HG03439 (cell line): ENCODE results near the gene NFKBIA.
"Not testable (repeated sequence)": the region's sequence is repeated elsewhere in the genome, so short reads cannot be mapped to it uniquely, and the experiment has no call there.

Experiments used
- ATAC-seq: cut with Tn5 transposase; IDR thresholded peaks from one replicate; pipeline ENCODE4 v1.9.1; 2021; ENCODE audit warnings: mild to moderate bottlenecking, moderate library complexity; ENCODE audit not compliant: unreplicated experiment

Gene NFKBIA

DNA sequence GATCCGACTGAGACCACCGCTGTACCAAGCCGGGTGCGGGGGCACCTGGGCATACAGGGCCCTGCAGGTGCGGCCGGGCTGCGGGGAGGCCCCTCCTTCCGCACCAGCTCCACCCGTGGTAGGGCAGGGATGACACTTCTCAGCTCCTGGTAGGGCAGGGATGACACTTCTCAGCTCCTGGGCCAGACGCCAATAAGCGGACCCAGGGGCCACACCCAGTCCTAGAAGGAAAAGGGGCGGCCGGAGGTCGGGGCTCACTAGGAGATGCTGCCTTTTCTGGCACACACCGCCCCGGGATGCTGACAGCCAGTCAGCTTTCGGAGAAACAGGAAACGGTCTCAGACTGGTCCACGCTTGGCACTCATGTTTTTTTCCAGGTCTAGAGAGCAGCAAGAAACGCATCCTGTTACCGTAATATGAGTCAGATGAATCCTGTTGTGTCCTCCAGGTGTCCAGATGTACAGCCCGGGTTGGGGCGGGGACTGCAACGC lies 34.8 kb downstream of the NFKBIA start:
- ATAC-seq: no peak

DNA sequence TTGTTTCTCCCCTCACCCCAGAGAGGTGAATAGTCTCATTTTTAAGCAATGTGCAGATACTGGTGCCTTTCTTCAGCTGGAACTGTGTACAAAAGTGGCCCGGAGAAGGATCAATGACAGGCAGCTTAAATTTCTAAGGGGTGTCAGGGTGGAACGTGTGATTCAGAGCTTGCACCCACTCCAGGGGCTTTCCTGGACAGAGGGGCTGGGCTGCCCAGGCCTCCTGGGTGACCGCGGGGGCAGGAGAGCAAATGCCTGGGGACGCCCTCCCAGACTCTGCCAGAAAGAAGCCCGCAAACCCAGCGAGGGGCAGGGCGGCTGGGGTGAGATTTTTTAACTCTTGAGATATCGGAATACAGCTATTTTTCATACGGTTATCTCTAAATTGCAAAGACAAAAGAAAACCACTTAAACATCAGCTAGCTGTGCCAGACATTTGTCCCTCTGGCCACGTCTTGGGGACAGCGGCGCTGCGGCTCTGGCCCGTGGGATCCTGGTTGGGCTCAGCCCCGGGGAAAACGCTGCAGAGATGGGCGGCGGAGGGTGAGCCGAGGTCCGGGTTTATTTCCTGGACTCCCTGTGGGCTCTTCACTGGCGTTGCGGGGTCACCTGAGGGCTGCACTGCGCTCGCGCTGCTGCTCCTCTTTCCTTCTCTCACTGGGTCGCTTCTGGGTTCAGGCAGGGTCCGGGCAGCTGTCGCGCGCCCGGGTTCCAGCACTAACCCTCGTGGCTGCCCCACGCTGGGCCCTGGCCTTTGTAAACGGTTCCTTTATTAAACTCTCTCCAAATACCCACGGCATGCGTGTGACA lies 35.8 kb downstream of the NFKBIA start:
- no peak for ATAC-seq

DNA sequence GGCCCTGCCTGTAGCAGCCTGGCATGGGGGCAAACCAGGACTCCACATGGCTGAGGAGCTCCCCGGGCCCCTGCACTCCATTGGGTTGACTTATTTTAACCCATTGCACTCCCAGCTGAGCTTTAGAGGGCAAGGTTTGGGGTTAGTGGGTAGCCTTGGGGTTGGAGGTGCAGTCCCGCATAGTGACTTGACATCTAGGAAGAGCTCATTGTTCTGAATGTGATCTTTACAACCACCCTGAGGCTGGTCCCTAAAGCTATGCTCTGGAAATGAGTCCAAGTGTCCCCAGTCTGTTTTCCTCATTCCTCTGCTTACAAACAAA lies 36.4 kb downstream of the NFKBIA start:
- no peak for ATAC-seq

DNA sequence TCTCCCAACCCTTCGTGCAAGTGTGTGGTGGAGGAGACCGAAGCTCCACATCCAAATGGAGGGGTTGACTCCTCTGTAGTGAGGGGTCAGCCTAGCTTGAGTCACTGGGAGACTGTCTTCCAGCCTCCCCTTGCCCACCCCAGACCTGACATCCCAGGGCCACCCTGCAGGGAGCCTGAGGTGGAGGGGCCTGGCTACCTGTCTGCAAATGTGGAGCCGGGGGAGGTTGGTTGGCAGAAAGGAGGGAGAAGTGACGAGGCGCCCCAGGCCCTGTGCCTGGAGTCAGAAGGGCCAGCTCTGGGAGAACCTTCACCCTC lies 37.5 kb downstream of the NFKBIA start:
- ATAC-seq: no peak

DNA sequence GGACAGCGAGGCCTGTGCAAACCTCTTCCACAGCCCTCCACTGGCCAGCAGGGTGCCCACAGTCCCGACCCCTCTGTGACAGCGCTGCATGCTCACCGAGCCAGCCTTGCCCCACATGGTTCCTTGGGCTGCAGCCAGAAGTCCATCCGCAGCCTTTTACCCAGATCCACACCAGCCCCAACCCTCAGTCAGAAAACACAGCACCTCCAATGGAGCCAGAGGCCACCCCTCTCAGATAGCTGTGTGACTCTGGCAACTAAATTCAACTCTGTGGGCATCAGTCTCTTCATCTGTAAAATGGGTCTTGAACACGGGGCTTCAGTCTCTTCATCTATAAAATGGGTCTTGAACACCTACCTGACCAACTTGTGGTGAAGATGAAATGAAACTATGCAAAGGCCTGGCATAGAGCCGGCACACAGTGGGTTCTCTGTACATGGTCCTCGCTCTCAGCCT lies 38.0 kb downstream of the NFKBIA start:
- ATAC-seq: no peak

DNA sequence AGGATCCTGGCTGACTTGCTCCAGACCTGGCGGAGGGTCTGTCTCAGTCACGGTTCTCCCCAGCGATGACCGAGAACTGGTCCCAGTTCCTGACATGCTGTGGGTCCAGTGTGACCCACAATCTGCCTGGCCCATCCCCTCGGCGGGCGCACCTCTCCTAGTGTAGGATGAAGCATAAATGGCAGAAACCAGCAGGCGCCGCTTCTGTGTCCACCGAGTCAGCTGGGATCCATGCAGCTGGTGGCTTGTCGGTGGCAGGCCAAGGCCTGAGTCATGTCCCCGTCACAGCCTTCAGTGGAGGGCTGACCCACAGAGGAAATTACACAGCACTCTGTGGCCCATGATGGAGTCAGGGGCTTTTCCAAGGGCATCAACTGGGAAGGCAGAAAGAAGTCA lies 38.5 kb downstream of the NFKBIA start:
- ATAC-seq: no peak

DNA sequence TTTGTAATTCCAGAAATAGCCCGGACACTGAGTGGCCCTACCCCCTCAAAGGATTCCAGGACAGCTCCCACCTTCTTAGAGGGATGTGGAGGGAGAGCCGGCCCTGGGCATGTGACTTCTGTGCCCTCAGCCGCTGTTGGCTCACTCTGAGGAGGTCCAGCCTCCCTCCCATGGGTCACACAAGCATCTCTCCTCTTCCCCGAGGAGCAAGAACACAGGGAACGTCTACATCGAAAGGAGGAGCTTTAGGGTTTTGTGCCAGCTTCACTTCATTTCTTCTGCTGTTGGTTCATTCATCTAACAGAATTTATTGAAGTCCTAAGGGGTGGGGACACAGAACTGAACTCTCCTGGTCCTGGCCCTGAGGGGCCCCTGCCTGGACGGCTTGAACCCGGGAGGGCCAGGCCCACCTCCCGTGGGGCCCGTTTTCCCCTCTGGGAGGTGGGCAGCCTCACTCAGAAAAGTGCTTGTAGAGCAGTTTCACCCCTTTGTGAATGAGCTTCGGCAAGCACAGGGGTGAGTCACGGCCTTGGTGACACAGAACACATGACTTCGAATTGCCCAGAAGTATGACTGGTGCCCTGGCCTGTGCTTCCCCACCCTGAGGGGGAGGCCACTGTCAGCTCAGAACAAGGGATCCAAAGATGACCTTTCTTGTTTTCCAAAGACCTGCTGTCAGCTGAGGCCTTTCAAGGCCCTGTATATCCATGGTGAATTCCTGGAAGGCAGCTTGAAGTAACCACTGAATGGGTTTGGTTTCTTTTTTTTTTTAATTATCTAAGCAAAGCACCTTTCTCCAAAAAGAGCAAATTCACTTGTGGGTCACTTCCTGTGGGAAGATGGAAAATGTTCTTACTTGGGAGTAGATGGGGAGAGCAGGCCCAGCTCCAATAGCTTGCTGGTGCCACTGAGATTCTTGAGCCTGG lies 39.2 kb downstream of the NFKBIA start:
- no peak for ATAC-seq

DNA sequence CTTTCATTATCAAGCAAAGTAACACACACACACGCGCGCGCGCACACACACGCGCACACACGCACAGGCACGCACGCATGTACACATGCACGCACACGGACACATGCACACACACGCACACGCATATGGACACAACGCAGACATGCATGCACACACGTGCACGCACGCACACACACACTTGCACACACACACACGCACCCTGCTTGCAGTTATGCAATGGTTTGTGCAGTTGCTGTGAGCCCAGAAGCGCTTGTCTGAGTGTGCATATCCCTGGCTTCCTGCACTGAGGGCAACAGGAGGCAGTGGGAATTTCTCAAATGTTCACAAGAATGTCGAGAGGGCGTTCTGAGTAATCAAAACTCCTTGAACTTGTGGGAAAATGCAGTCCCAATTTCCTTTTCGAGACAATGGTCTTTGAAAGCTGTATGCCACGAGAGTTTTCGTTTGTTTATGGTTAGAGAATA lies 41.6 kb downstream of the NFKBIA start:
- no peak for ATAC-seq

DNA sequence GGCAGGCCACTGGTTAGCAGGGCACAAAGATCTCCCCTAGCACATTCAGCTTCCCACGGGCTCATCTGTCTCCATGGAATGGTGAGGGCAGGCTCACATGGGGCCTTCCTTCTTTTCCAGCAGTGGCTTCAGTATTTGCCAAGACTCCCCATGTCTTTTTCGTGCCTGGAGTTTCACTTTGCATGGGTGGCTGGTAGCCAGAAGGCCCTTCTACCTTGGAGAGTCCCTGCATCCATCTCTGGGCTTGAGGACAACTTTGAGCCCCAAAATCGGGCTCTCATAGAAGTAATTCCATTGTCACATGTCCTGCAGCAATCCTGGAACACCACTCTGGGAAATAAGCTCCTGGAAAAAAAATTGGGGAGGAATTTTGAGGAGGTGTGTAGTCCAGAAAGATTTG lies 42.1 kb downstream of the NFKBIA start:
- no peak for ATAC-seq

DNA sequence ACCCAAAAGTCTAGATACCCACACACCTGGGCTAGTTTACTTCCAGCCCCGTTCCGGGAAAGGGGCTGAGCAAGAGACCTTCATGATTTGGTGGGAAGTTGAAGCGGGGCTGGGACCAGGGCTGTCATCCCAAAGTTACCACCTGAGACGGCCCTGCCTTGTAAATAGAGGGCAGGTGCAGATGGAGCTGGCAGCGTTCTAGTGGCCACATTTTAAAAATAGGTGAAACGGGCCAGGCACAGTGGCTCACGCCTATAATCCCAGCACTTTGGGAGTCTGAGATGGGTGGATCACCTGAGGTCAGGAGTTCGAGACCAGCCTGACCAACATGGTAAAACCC lies 43.4 kb downstream of the NFKBIA start:
- no peak for ATAC-seq

DNA sequence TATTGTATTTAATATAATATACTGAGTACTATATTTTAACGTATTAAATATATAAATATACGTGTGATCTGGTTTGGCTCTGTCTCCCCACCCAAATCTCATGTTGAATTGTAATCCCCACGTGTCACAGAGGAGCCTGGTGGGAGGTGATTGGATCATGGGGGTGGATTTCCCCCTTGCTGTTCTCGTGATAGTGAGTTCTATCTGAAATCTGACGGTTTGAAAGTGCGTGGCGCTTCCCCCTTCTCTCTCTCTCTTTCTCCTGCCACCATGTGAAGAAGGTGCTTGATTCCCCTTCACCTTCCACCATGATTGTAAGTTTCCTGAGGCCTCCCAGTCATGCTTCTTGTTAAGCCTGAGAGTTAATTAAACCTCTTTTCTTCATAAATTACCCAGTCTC lies 44.9 kb downstream of the NFKBIA start:
- ATAC-seq: not testable (repeated sequence)

DNA sequence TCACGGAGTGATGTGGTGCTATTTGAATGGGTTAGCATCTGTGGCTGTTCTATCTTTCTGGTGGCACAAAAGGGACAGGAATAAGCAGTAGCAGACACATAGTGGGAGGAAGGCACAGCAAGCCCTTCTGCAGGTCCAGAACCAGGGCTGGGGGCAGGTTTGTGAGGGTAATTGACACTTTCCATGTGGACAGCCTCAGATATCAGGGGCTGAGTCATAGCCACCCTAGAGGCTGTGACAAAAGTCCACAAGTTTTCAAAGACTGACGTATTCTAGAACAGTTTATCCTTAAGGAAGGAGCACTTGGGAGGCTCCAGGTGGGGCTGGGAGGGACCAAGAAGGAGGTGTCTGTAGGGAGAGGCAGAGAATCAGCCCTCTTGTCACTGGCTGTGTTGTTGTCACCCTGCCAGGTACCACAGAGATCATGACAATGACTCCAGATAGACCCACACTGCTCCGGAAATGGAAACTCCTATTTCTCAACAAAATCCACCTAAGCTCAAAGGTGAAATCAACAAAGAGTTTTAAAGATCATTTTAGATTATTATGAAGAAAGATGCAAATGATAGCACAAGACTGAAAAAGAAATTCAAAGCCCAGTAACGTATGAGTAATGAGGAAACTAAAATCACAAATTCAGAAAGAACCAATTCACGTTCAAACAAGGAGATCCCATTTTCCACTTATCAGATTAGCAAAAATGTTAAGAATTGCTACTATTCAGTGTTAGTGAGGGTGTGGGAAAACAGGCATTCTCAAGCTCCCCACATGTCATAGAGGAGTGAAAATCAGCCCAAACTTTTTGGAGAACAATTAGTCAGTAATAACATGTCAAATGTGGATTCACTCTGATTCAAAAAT lies 48.3 kb downstream of the NFKBIA start:
- peak; percentile 41 for ATAC-seq

DNA sequence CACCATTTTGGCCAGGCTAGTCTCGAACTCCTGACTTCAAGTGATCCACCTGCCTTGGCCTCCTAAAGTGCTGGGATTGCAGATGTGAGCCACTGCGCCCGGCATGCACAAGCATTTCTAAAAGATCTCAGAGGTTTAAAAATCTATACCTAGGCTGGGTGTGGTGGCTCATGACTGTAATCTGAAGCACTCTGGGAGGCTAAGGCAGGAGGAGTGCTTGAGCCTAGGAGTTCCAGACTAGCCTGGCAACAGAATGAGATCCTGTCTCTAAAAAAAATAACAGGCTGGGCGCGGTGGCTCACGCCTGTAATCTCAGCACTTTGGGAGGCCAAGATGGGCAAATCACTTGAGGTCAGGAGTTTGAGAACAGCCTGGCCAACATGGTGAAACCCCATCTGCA lies 49.3 kb downstream of the NFKBIA start:
- not testable (repeated sequence) for ATAC-seq

DNA sequence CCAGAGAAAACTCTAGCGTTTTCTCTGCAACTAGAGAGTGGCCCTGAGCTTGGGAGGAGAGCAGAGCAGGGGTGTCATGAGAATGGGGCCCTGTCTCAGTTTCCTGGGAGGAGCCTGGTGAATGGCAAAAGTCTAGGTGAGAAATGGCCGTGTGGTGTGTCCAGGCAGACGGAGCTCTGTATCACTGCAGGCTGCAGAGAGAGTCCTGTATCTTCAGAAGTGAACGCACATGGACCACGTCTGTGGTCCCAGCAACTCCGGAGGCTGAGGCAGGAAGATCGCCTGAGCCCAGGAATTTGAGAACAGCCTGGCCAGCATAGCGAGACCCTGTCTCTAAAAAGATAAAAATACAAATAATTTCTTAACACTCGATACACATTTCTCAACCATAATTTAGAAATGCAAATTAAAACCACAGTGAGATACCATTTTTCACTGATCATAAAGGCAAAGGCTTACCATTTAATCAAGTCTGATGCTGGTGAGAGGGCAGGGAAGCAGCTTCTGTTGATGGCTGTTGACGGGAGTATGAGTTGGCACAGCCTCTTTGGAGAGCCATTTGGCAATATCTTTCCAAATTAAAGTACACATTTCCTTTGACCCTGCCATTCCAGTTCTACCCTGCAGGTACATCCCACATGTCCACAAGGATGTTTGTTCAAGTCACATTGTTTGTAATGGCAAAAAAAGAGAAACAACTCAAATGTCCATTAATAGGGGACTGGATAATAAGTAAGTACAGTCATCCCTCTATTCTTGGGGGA lies 51.0 kb downstream of the NFKBIA start:
- no peak for ATAC-seq

DNA sequence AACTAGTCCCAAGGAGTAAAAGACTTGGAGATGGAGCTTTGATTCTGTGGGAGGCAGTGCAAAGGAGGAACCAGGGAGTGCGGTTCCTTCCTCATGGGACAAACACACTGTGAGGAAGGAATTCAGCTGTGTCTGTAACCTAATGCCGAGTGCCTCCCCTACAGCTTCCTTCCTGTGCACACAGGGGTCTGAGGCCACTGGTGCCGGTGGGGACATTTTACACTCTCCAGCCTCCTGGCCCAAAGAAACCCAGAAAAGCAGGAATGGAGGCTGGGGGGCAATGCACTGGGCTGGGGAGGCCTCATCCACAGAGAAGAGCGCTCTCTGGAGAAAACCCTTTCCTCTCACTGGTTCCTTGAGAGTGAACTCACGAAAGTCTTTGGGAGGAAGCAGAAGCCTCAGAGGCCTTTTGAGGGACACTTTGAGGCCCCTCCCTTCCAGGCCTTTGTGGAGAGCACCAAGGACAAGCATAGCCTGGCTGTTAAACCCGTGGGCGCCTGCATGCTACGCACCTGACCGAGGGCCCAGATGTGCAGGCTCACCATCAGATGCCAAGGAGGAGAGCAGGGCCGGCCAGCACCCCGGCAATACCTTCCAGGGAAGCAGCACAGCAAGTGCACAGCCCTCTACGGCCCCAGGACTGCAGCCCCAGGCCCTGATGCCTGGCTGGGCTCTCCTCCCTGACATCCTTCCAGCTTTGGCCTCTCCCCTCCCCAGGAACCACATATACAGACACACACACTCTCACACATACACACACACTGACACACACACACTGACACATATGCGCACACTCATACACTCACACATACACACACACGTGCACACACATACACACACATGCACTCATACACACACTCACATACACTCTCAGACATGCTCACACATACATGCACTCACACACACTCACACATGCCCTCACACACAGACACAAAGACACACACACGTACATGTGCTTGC lies 52.0 kb downstream of the NFKBIA start:
- no peak for ATAC-seq

DNA sequence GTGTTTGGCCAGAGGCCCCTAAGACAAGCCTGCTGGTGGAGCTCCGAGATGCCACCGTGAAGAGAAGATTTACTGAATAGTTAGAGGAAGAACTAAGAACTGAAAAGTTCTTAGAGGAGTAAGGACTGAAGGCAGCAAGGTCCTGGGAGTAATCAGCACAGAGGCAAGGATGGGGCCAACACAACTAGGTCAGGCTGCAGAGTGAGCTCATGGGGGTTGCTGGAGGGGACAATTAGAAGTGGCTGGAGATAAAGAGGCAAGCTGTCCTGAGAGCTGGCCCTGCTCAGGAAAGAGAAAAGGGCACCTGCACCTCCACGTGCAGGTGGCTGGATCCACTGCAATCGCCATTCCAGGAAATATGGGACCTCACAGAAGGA lies 52.7 kb downstream of the NFKBIA start:
- ATAC-seq: no peak
